ENCODE data around the gene APOBEC3A. TPM values are rescaled to one million over a fixed set of nuclear protein-coding genes. Genes with fewer than 3 reads are reported as not detected.

The APOBEC3A gene
- total and polyA plus RNA-seq, 2 of the 13 experiments (the other 11 are each of a cell fraction or from before 2014, with no cell fraction given), result not detected

DNA sequence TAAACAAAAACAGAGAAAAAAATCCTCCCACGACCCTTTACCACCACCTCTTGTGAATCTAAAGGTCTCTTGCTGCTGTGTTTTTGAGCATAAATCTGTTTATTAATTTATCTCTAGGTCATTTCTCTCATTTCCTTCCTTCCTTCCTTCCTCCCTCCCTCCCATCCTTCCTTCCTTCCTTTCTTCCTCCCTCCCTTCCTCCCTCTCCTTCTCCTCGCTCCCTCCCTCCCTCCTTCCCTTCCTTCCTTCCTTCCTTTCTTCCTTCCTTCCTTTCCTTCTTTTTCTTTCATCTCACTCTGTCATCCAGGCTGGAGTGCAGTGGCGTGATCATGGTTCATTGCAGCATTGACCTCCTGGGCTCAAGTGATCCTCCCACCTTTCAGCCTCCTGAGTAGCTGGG, 13.5 kb upstream of the APOBEC3A start:
- no TSS peak for BruUV-seq (replicated peaks)
- CTCF ChIA-PET (ENCODE audit: low intra/inter-chr PET ratio, low total read pairs), result no interaction called here

More for the DNA sequence above, 13.5 kb upstream of the APOBEC3A start:
- no peak overlapping the region for H3K4me3 ChIP-seq (replicated peaks in 1 of 3; ENCODE audit: insufficient read depth in 1 of 3, low read depth in 2 of 3, low read length in 3 of 3)
- no peak overlapping the region for H2AFZ ChIP-seq (ENCODE audit: low read length)
- 28% methylated on average over 3 of the region's 3 CpGs for WGBS (ENCODE audit: low lambda C conversion rate)
- H3K27ac ChIP-seq (ENCODE audit: extremely low read length, insufficient read depth, low read length), result no peak overlapping the region
- no peak for ATAC-seq
- H3K27me3 ChIP-seq (ENCODE audit: control insufficient read depth in 1 of 2, insufficient read depth in 2 of 2, low read length in 2 of 2), result peaks cover 2 to 54% of the 10 kb centered on the region in 2 experiments; a peak in 3 of 5 replicates
- H3K4me1 ChIP-seq (ENCODE audit: insufficient read depth, low read length), result no peaks in the 10 kb centered on the region
- H3K9me3 ChIP-seq (ENCODE audit: low read length), result no peaks in the 10 kb centered on the region
- intact Hi-C loops (cut with micrococcal nuclease; ENCODE audit: unreplicated experiment) (no loop called here), in situ Hi-C loops (cut with HindIII; ENCODE audit: extremely low pct_ligation_motif_present, low pct_unique_long_range_greater_than_20kb) (no loop called here)
- no peak overlapping the region for H3K9ac ChIP-seq (ENCODE audit: insufficient read depth, low read depth, low read length)
- POLR2A ChIA-PET, result no interaction called here
- no peak for FAIRE-seq
- no peak for DNase-seq (ENCODE audit: low spot score)
- H3K4me2 ChIP-seq (ENCODE audit: low read depth, low read length), result no peak overlapping the region
- no peaks in the 10 kb centered on the region for H3K36me3 ChIP-seq (replicated peaks in 1 of 2; ENCODE audit: control insufficient read depth in 1 of 2, insufficient read depth in 2 of 2, low read length in 2 of 2)
- H3K79me2 ChIP-seq (ENCODE audit: insufficient read depth, low read length), result no peaks in the 10 kb centered on the region
- H4K20me1 ChIP-seq (ENCODE audit: insufficient read depth, low read length), result no peaks in the 10 kb centered on the region
- TF ChIP-seq ZNF124 (CRISPR knock-in tag; IDR thresholded peaks at IDR 0.05) (no peak), ZNF136 (CRISPR knock-in tag; IDR thresholded peaks at IDR 0.05; ENCODE audit: low read depth) (no peak), THAP9 (CRISPR knock-in tag; IDR thresholded peaks at IDR 0.05; ENCODE audit: borderline replicate concordance) (no peak), NFIB (CRISPR knock-in tag; IDR thresholded peaks at IDR 0.05; ENCODE audit: borderline replicate concordance) (no peak), CEBPB (IDR thresholded peaks at IDR 0.05; ENCODE audit: borderline replicate concordance, low read depth, low read length) (no peak)
- TF ChIP-seq, protein P1, sequence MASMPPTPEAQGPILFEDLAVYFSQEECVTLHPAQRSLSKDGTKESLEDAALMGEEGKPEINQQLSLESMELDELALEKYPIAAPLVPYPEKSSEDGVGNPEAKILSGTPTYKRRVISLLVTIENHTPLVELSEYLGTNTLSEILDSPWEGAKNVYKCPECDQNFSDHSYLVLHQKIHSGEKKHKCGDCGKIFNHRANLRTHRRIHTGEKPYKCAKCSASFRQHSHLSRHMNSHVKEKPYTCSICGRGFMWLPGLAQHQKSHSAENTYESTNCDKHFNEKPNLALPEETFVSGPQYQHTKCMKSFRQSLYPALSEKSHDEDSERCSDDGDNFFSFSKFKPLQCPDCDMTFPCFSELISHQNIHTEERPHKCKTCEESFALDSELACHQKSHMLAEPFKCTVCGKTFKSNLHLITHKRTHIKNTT (CRISPR knock-in tag; IDR thresholded peaks at IDR 0.05), result no peak
